Erythroblast (primary cell): ENCODE measurements around the gene STARD10.

Source experiments
- GATA1 ChIP-seq: IDR thresholded peaks from 2 replicates; pipeline ENCODE4 v1.6.1; 2011; ENCODE audit warnings: low read depth, mild to moderate bottlenecking, control low read depth, low read length, moderate library complexity
- POLR2A ChIP-seq: IDR thresholded peaks from 2 replicates; pipeline ENCODE4 v1.6.1; 2011; ENCODE audit warnings: mild to moderate bottlenecking, low read length

- TF ChIP-seq POLR2A (no peak), GATA1 (no peak)
Measured at GRCh38 chr11:72818971-72819370, 25.1 kb upstream of the STARD10 start.
